Activated CD4-positive, alpha-beta memory T cell treated with anti-CD3 and anti-CD28 coated beads for 36 hours (primary cell): ENCODE measurements around the gene CECR2. TPM values are rescaled to one million over a fixed set of nuclear protein-coding genes. Genes with fewer than 3 reads are reported as not detected.
A peak's percentile ranks its signal among the peaks of the same experiment; 100 is the strongest.

ENCODE experiments used
- CTCF ChIA-PET: fragments of 350-600 bp; sonication (Branson Sonifier 250); formaldehyde crosslinking; loops from one replicate; lab custom pipeline; 2021; ENCODE audit warnings: antibody characterized with exemption, inconsistent platforms; lab: Charles Lee
- POLR2A ChIA-PET: fragments of 350-600 bp; sonication (Branson Sonifier 250); formaldehyde crosslinking; loops from one replicate; lab custom pipeline; 2021; ENCODE audit warnings: antibody characterized with exemption; lab: Charles Lee
- DNase-seq: peaks from one replicate; pipeline ENCODE4 v3.0.0-alpha.2; 2020
- H3K27ac Mint-ChIP-seq: one replicate; pipeline ENCODE4 v1.8.0; 2021; ENCODE audit warnings: mixed read lengths
- H3K27me3 Mint-ChIP-seq: one replicate; pipeline ENCODE4 v1.8.0; 2021; ENCODE audit warnings: mixed read lengths
- H3K36me3 Mint-ChIP-seq: one replicate; pipeline ENCODE4 v1.8.0; 2021; ENCODE audit warnings: mixed read lengths
- H3K4me1 Mint-ChIP-seq: one replicate; pipeline ENCODE4 v1.8.0; 2021; ENCODE audit warnings: low read depth, mixed read lengths
- H3K4me3 Mint-ChIP-seq: one replicate; pipeline ENCODE4 v1.8.0; 2021; ENCODE audit warnings: mild to moderate bottlenecking, mixed read lengths
- H3K9me3 Mint-ChIP-seq: one replicate; pipeline ENCODE4 v1.8.0; 2021; ENCODE audit warnings: mixed read lengths
- intact Hi-C: fragments of 100-400 bp; cut with micrococcal nuclease; formaldehyde crosslinking; loops from one replicate; pipeline ENCODE4 v1.15.1; 2023
- total RNA-seq, 2 experiments: library from RNA; stranded (reverse); gene quantifications; one replicate each; pipeline ENCODE4 v1.2.3, GENCODE V29; 2021

The CECR2 gene
- total RNA-seq, 2 experiments from 2014 or later, result not detected

GRCh38 chr22:17346578-17346977 lies 22.7 kb upstream of the CECR2 start:
- H3K36me3 Mint-ChIP-seq, result no peaks in the 10 kb centered on the region
- H3K4me3 Mint-ChIP-seq, result no peak overlapping the region
- H3K9me3 Mint-ChIP-seq, result no peaks in the 10 kb centered on the region
- POLR2A ChIA-PET, result no interaction called here
- H3K27me3 Mint-ChIP-seq, result peaks cover 10% of the 10 kb centered on the region
- no peaks in the 10 kb centered on the region for H3K4me1 Mint-ChIP-seq
- CTCF ChIA-PET, result no interaction called here
- intact Hi-C loops, result no loop called here
- no peak overlapping the region for H3K27ac Mint-ChIP-seq
- DNase-seq, result no peak

- intact Hi-C loops, result no loop called here
- Mint-ChIP-seq H3K27me3 (peaks cover 10% of the 10 kb centered on the region), H3K36me3 (no peaks in the 10 kb centered on the region), H3K9me3 (no peaks in the 10 kb centered on the region), H3K4me3 (no peak overlapping the region), H3K4me1 (no peaks in the 10 kb centered on the region), H3K27ac (no peak overlapping the region)
- ChIA-PET POLR2A (no interaction called here), CTCF (no interaction called here)
- DNase-seq, result no peak
Observed at GRCh38 chr22:17347724-17348123, 21.5 kb upstream of the CECR2 start.

GRCh38 chr22:17348464-17349103 lies 20.7 kb upstream of the CECR2 start:
- H3K27me3 Mint-ChIP-seq, result peaks cover 10% of the 10 kb centered on the region
- no peaks in the 10 kb centered on the region for H3K4me1 Mint-ChIP-seq
- no peak for DNase-seq
- no peak overlapping the region for H3K4me3 Mint-ChIP-seq
- intact Hi-C loops, result no loop called here
- no peaks in the 10 kb centered on the region for H3K9me3 Mint-ChIP-seq
- no peak overlapping the region for H3K27ac Mint-ChIP-seq
- H3K36me3 Mint-ChIP-seq, result no peaks in the 10 kb centered on the region
- ChIA-PET POLR2A (no interaction called here), CTCF (interaction anchor here (1.2 kb wide), 1 partner anchor 290 kb away, joined by 3 read pairs; no protein-coding TSS in a partner anchor)

GRCh38 chr22:17349172-17349571 lies 20.1 kb upstream of the CECR2 start:
- ChIA-PET CTCF (interaction anchor here (1.2 kb wide), 1 partner anchor 291 kb away, joined by 3 read pairs; no protein-coding TSS in a partner anchor), POLR2A (no interaction called here)
- no peak overlapping the region for H3K27ac Mint-ChIP-seq
- H3K36me3 Mint-ChIP-seq, result no peaks in the 10 kb centered on the region
- peaks cover 10% of the 10 kb centered on the region for H3K27me3 Mint-ChIP-seq
- no peaks in the 10 kb centered on the region for H3K4me1 Mint-ChIP-seq
- no peak for DNase-seq
- no peaks in the 10 kb centered on the region for H3K9me3 Mint-ChIP-seq
- no peak overlapping the region for H3K4me3 Mint-ChIP-seq
- intact Hi-C loops, result no loop called here

GRCh38 chr22:17350292-17350691 lies 19.0 kb upstream of the CECR2 start:
- H3K27me3 Mint-ChIP-seq, result peaks cover 10% of the 10 kb centered on the region
- intact Hi-C loops, result no loop called here
- H3K4me1 Mint-ChIP-seq, result no peaks in the 10 kb centered on the region
- no peak for DNase-seq
- H3K9me3 Mint-ChIP-seq, result no peaks in the 10 kb centered on the region
- POLR2A ChIA-PET, result no interaction called here
- no peak overlapping the region for H3K4me3 Mint-ChIP-seq
- H3K36me3 Mint-ChIP-seq, result no peaks in the 10 kb centered on the region
- no peak overlapping the region for H3K27ac Mint-ChIP-seq
- CTCF ChIA-PET, result interaction anchor here (0.5 kb wide), 1 partner anchor 148 kb away, joined by 3 read pairs; no protein-coding TSS in a partner anchor

- CTCF ChIA-PET, result no interaction called here
- POLR2A ChIA-PET, result no interaction called here
- intact Hi-C loops, result no loop called here
- no peak for DNase-seq
- H3K27me3 Mint-ChIP-seq, result peaks cover 8% of the 10 kb centered on the region
- H3K4me3 Mint-ChIP-seq, result no peak overlapping the region
- H3K9me3 Mint-ChIP-seq, result no peaks in the 10 kb centered on the region
- H3K36me3 Mint-ChIP-seq, result no peaks in the 10 kb centered on the region
- no peak overlapping the region for H3K27ac Mint-ChIP-seq
- H3K4me1 Mint-ChIP-seq, result no peaks in the 10 kb centered on the region
Observed at GRCh38 chr22:17352798-17353197, 16.5 kb upstream of the CECR2 start.

- no peak for DNase-seq
- Mint-ChIP-seq H3K27ac (no peak overlapping the region), H3K36me3 (no peaks in the 10 kb centered on the region), H3K9me3 (no peaks in the 10 kb centered on the region), H3K27me3 (peaks cover 6% of the 10 kb centered on the region), H3K4me3 (no peak overlapping the region), H3K4me1 (no peaks in the 10 kb centered on the region)
- ChIA-PET POLR2A (no interaction called here), CTCF (no interaction called here)
- intact Hi-C loops, result no loop called here
Observed at GRCh38 chr22:17357688-17358087, 11.6 kb upstream of the CECR2 start.

GRCh38 chr22:17358415-17358814 lies 10.8 kb upstream of the CECR2 start:
- no peaks in the 10 kb centered on the region for H3K9me3 Mint-ChIP-seq
- DNase-seq, result no peak
- POLR2A ChIA-PET, result no interaction called here
- intact Hi-C loops, result no loop called here
- no peaks in the 10 kb centered on the region for H3K4me1 Mint-ChIP-seq
- H3K27ac Mint-ChIP-seq, result no peak overlapping the region
- CTCF ChIA-PET, result no interaction called here
- H3K4me3 Mint-ChIP-seq, result no peak overlapping the region
- H3K27me3 Mint-ChIP-seq, result peaks cover 7% of the 10 kb centered on the region
- no peaks in the 10 kb centered on the region for H3K36me3 Mint-ChIP-seq

GRCh38 chr22:17359501-17359900 lies 9.8 kb upstream of the CECR2 start:
- ChIA-PET POLR2A (no interaction called here), CTCF (no interaction called here)
- intact Hi-C loops, result no loop called here
- H3K27ac Mint-ChIP-seq, result no peak overlapping the region
- H3K4me1 Mint-ChIP-seq, result no peaks in the 10 kb centered on the region
- no peaks in the 10 kb centered on the region for H3K36me3 Mint-ChIP-seq
- no peak for DNase-seq
- H3K4me3 Mint-ChIP-seq, result no peak overlapping the region
- H3K27me3 Mint-ChIP-seq, result peaks cover 10% of the 10 kb centered on the region
- H3K9me3 Mint-ChIP-seq, result no peaks in the 10 kb centered on the region

GRCh38 chr22:17366329-17366728 lies 2.9 kb upstream of the CECR2 start:
- CTCF ChIA-PET, result interaction anchor here (0.9 to 1.1 kb wide), 2 partner anchors 81 to 136 kb away, joined by 3 read pairs; no protein-coding TSS in a partner anchor
- H3K9me3 Mint-ChIP-seq, result no peaks in the 10 kb centered on the region
- no peak for DNase-seq
- H3K4me3 Mint-ChIP-seq, result no peak overlapping the region
- no peaks in the 10 kb centered on the region for H3K36me3 Mint-ChIP-seq
- H3K27ac Mint-ChIP-seq, result no peak overlapping the region
- intact Hi-C loops, result loop anchor here (5.0 kb wide), 1 partner anchor 144 kb away; no protein-coding TSS in a partner anchor
- peaks cover 22% of the 10 kb centered on the region for H3K4me1 Mint-ChIP-seq
- POLR2A ChIA-PET, result no interaction called here
- peaks cover 45% of the 10 kb centered on the region for H3K27me3 Mint-ChIP-seq

GRCh38 chr22:17366830-17367229 lies 2.4 kb upstream of the CECR2 start:
- ChIA-PET POLR2A (no interaction called here), CTCF (interaction anchor here (0.8 to 1.1 kb wide), 2 partner anchors 10 to 135 kb away, joined by 3 read pairs; no protein-coding TSS in a partner anchor)
- Mint-ChIP-seq H3K4me1 (peaks cover 22% of the 10 kb centered on the region), H3K27me3 (peaks cover 49% of the 10 kb centered on the region), H3K9me3 (no peaks in the 10 kb centered on the region), H3K27ac (no peak overlapping the region), H3K4me3 (no peak overlapping the region), H3K36me3 (no peaks in the 10 kb centered on the region)
- intact Hi-C loops, result loop anchor here (5.0 kb wide), 1 partner anchor 145 kb away; no protein-coding TSS in a partner anchor
- DNase-seq, result peak; percentile 54

- Mint-ChIP-seq H3K36me3 (no peaks in the 10 kb centered on the region), H3K27ac (no peak overlapping the region), H3K9me3 (no peaks in the 10 kb centered on the region), H3K4me1 (peaks cover 22% of the 10 kb centered on the region), H3K27me3 (peaks cover 48% of the 10 kb centered on the region), H3K4me3 (peak overlapping the region; percentile 55)
- intact Hi-C loops, result loop anchor here (5.0 kb wide), 1 partner anchor 146 kb away; no protein-coding TSS in a partner anchor
- CTCF ChIA-PET, result interaction anchor here (0.5 to 2.3 kb wide), 5 partner anchors 20 to 294 kb away, joined by 3 to 7 read pairs (median 3); no protein-coding TSS in a partner anchor
- no peak for DNase-seq
- POLR2A ChIA-PET, result no interaction called here
Observed at GRCh38 chr22:17368144-17368543, 1.1 kb upstream of the CECR2 start.
